WTC11 (cell line): ENCODE measurements around the gene TEN1.

Source experiments
- CREB1 ChIP-seq: sonication (generic); formaldehyde crosslinking; IDR thresholded peaks from 2 replicates; pipeline ENCODE4 v1.8.0; 2023; ENCODE audit warnings: mild to moderate bottlenecking, missing genetic modification reagents
- CTCF ChIP-seq: fragments of 200-600 bp; IDR thresholded peaks from 2 replicates; pipeline ENCODE4 v1.8.0; 2022; ENCODE audit warnings: antibody characterized with exemption
- JUN ChIP-seq: sonication (generic); formaldehyde crosslinking; IDR thresholded peaks from 2 replicates; pipeline ENCODE4 v1.8.0; 2023; ENCODE audit warnings: mild to moderate bottlenecking, missing genetic modification reagents
- NFYB ChIP-seq: sonication (generic); formaldehyde crosslinking; conservative IDR thresholded peaks from 2 replicates; pipeline ENCODE4 v1.8.0; 2022; ENCODE audit warnings: low read depth, missing genetic modification reagents
- OVOL2 ChIP-seq: fragments of 250-450 bp; sonication (Bioruptor Pico); IDR thresholded peaks from 2 replicates; pipeline ENCODE4 v1.9.0; 2021; ENCODE audit warnings: mild to moderate bottlenecking, borderline replicate concordance
- USF1 ChIP-seq: sonication (generic); formaldehyde crosslinking; IDR thresholded peaks from 2 replicates; pipeline ENCODE4 v1.8.0; 2022; ENCODE audit warnings: mild to moderate bottlenecking, missing genetic modification reagents
- TF ChIP-seq, protein P1 (sequence below): sonication (generic); formaldehyde crosslinking; IDR thresholded peaks from 2 replicates; pipeline ENCODE4 v1.8.0; 2023; ENCODE audit warnings: mild to moderate bottlenecking, missing genetic modification reagents

DNA sequence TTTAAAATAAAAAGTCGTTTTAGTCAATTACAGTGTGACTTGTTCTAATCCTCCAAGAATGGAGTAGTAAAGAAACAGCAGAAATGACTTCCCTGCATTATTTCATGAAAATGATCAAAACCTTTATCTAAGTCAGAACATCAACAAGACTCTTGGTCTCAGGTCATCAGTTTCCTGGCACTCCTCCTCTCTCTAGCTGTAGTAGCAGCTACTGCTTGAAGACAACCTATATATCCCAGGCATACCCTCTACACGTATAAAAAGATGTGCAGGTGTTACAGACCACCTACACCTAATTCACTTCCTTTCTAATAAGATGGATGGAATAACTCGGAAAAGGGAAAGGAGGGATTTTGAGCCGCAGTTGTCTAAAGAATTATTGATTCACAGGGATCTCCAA is 36.6 kb upstream of the TEN1 start:
- TF ChIP-seq CTCF (no peak), USF1 (CRISPR knock-in tag) (no peak), JUN (no peak), NFYB (CRISPR knock-in tag) (no peak), OVOL2 (CRISPR knock-in tag) (no peak), CREB1 (CRISPR knock-in tag) (no peak)
- TF ChIP-seq, protein P1, sequence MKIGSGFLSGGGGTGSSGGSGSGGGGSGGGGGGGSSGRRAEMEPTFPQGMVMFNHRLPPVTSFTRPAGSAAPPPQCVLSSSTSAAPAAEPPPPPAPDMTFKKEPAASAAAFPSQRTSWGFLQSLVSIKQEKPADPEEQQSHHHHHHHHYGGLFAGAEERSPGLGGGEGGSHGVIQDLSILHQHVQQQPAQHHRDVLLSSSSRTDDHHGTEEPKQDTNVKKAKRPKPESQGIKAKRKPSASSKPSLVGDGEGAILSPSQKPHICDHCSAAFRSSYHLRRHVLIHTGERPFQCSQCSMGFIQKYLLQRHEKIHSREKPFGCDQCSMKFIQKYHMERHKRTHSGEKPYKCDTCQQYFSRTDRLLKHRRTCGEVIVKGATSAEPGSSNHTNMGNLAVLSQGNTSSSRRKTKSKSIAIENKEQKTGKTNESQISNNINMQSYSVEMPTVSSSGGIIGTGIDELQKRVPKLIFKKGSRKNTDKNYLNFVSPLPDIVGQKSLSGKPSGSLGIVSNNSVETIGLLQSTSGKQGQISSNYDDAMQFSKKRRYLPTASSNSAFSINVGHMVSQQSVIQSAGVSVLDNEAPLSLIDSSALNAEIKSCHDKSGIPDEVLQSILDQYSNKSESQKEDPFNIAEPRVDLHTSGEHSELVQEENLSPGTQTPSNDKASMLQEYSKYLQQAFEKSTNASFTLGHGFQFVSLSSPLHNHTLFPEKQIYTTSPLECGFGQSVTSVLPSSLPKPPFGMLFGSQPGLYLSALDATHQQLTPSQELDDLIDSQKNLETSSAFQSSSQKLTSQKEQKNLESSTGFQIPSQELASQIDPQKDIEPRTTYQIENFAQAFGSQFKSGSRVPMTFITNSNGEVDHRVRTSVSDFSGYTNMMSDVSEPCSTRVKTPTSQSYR, result no peak
